H1 (cell line): ENCODE results near the gene CADPS.

ENCODE experiments used
- HDAC2 ChIP-seq, 2 experiments: fragments of 300-600 bp in 1 of 2; sonication (generic) in 1 of 2; IDR thresholded peaks; 2 replicates each; pipeline ENCODE4 v1.6.1; 2011 to 2012; ENCODE audit warnings: low read depth in 2 of 2, low read length in 2 of 2, mild to moderate bottlenecking in 2 of 2, moderate library complexity in 2 of 2, borderline replicate concordance in 1 of 2, inconsistent platforms in 1 of 2
- MAX ChIP-seq: IDR thresholded peaks from 2 replicates; pipeline ENCODE4 v1.6.1; 2012; ENCODE audit warnings: inconsistent platforms
- NRF1 ChIP-seq: IDR thresholded peaks from 2 replicates; pipeline ENCODE4 v1.6.1; 2011; ENCODE audit warnings: mild to moderate bottlenecking, low read depth, low read length, improper control_type of control experiment
- POLR2A ChIP-seq, 2 experiments: IDR thresholded peaks; 1 replicate in 1 of 2; 2 replicates in 1 of 2; pipeline ENCODE4 v1.6.1; 2011; ENCODE audit warnings: low read depth in 2 of 2, low read length in 2 of 2, mild to moderate bottlenecking in 2 of 2; ENCODE audit errors: control extremely low read depth in 1 of 2
- SP1 ChIP-seq: IDR thresholded peaks from 2 replicates; pipeline ENCODE4 v1.6.1; 2011; ENCODE audit warnings: low read depth, low read length
- TAF1 ChIP-seq: IDR thresholded peaks from 2 replicates; pipeline ENCODE4 v1.6.1; 2011; ENCODE audit warnings: mild to moderate bottlenecking, low read depth, low read length
- YY1 ChIP-seq: IDR thresholded peaks from 2 replicates; pipeline ENCODE4 v1.6.1; 2011; ENCODE audit warnings: low read depth, mild to moderate bottlenecking, low read length
- TF ChIP-seq, protein P1 (sequence below), 3 experiments: IDR thresholded peaks; 1 replicate in 2 of 3; 2 replicates in 1 of 3; pipeline versions ENCODE4 v1.5.1 to v1.6.1; 2011; ENCODE audit warnings: low read length in 3 of 3, mild to moderate bottlenecking in 3 of 3, inconsistent platforms in 2 of 3, low read depth in 1 of 3, moderate library complexity in 1 of 3; ENCODE audit not compliant: insufficient read depth in 1 of 3; ENCODE audit errors: control extremely low read depth in 1 of 3

DNA sequence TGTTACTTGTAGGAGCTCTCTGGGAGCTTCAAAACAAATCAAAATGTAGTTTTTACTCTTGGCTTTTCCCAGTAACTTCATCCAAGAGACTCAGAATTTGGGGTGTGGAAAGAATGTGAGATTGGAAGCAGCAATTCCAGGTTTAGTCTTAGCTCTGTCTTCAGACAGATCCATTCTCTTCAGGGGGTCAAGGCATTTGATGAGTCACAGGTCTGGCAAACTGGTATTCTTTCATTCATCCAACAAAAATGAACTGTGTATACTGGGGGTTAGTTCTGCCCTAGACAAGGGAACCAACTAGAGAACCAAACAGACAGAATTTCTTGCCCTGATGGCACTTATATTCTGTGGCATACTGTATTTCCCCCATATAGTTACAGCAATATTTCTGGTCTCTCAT lies 36.3 kb upstream of the CADPS start:
- no peak for TF ChIP-seq TAF1
- TF ChIP-seq MAX: no peak
- no peak for TF ChIP-seq YY1
- TF ChIP-seq, protein P1, sequence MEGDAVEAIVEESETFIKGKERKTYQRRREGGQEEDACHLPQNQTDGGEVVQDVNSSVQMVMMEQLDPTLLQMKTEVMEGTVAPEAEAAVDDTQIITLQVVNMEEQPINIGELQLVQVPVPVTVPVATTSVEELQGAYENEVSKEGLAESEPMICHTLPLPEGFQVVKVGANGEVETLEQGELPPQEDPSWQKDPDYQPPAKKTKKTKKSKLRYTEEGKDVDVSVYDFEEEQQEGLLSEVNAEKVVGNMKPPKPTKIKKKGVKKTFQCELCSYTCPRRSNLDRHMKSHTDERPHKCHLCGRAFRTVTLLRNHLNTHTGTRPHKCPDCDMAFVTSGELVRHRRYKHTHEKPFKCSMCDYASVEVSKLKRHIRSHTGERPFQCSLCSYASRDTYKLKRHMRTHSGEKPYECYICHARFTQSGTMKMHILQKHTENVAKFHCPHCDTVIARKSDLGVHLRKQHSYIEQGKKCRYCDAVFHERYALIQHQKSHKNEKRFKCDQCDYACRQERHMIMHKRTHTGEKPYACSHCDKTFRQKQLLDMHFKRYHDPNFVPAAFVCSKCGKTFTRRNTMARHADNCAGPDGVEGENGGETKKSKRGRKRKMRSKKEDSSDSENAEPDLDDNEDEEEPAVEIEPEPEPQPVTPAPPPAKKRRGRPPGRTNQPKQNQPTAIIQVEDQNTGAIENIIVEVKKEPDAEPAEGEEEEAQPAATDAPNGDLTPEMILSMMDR (IDR thresholded peaks at IDR 0.05; ENCODE audit: control extremely low read depth in 1 of 3, insufficient read depth in 1 of 3, low read depth in 1 of 3, low read length in 3 of 3): no peak
- TF ChIP-seq POLR2A (IDR thresholded peaks at IDR 0.05; ENCODE audit: control extremely low read depth in 1 of 2, low read depth in 2 of 2, low read length in 2 of 2): no peak
- TF ChIP-seq HDAC2 (IDR thresholded peaks at IDR 0.05; ENCODE audit: borderline replicate concordance in 1 of 2, low read depth in 2 of 2, low read length in 2 of 2): no peak
- TF ChIP-seq SP1: no peak
- TF ChIP-seq NRF1: no peak
